Heart right ventricle (tissue), 16 donors: ENCODE data around the gene CCDC192. TPM values are rescaled to one million over a fixed set of nuclear protein-coding genes. Genes with fewer than 3 reads are reported as not detected.
"Not testable (repeated sequence)": the region's sequence is repeated elsewhere in the genome, so short reads cannot be mapped to it uniquely, and the experiment has no call there.

Source experiments
- ATAC-seq, 8 donors: fragments of 200-7000 bp; cut with Tn5 transposase; one replicate each; pipeline ENCODE4 v1.9.1; 2020; ENCODE audit warnings: mild to moderate bottlenecking in 8 of 8, moderate library complexity in 8 of 8, moderate number of reproducible peaks in 1 of 8
- DNase-seq, 2 donors: peaks; one replicate each; pipeline ENCODE4 v3.0.0-alpha.2; 2020
- H3K27ac ChIP-seq, 10 donors: fragments of 200-600 bp; sonication (generic) in 2 of 10; one replicate each; pipeline versions ENCODE4 v1.5.0 to v1.8.0; 2020 to 2022; ENCODE audit warnings: mild to moderate bottlenecking in 3 of 10
- H3K27me3 ChIP-seq, 7 donors: fragments of 200-600 bp; one replicate each; pipeline ENCODE4 v1.8.0; 2021 to 2022; ENCODE audit warnings: mild to moderate bottlenecking in 2 of 7
- H3K36me3 ChIP-seq, 9 donors: fragments of 200-600 bp; sonication (generic) in 1 of 9; one replicate each; pipeline versions ENCODE4 v1.5.0 to v1.8.0; 2020 to 2022; ENCODE audit warnings: mild to moderate bottlenecking in 2 of 9
- H3K4me1 ChIP-seq, 9 donors: fragments of 200-600 bp; sonication (generic) in 1 of 9; one replicate each; pipeline versions ENCODE4 v1.5.0 to v1.8.0; 2020 to 2022; ENCODE audit warnings: mild to moderate bottlenecking in 4 of 9
- H3K4me3 ChIP-seq, 10 donors: fragments of 200-600 bp; sonication (generic) in 2 of 10; one replicate each; pipeline versions ENCODE4 v1.5.0 to v1.8.0; 2020 to 2022; ENCODE audit warnings: mild to moderate bottlenecking in 7 of 10, moderate library complexity in 2 of 10
- H3K9me3 ChIP-seq, 11 donors: fragments of 200-600 bp in 10 of 11; sonication (generic) in 2 of 11; one replicate each; pipeline versions ENCODE4 v1.5.0 to v1.8.0; 2013 to 2022; ENCODE audit warnings: mild to moderate bottlenecking in 2 of 11, control low read depth in 1 of 11, moderate library complexity in 1 of 11
- WGBS, 2 donors: extraction: QIAGEN DNeasy Blood & Tissue Kit; methylation state at CpG; one replicate each; pipeline ENCODE4 v1.1.7; 2013; ENCODE audit warnings: inconsistent platforms in 1 of 2; 5-methylcytosine and 5-hydroxymethylcytosine counted together
- intact Hi-C, 10 donors: fragments of 100-400 bp; cut with DNase I; formaldehyde crosslinking; loops; one replicate each; pipeline versions ENCODE4 v1.11.1 to v1.14.2; 2022
- polyA plus RNA-seq, 2 donors: library from polyadenylated mRNA; stranded (reverse); fragments of 200-250 nt; gene quantifications; one replicate each; pipeline ENCODE4 v1.2.3, GENCODE V29; 2013
- total RNA-seq, 10 donors: library from RNA; stranded (reverse); fragmentation: NEBNext Ultra II Directional in 3 of 10; extraction: Animal tissue kit (Norgen Biotek cat#: 25700) in 3 of 10; gene quantifications; one replicate each; pipeline versions ENCODE4 v1.2.1 to v1.2.4, GENCODE V29; 2021 to 2023
- TF ChIP-seq, protein P1 (sequence below), 9 donors: fragments of 200-600 bp; sonication (generic) in 2 of 9; IDR thresholded peaks; one replicate each; pipeline versions ENCODE4 v1.5.0 to v1.8.0; 2021 to 2022; ENCODE audit warnings: antibody characterized with exemption in 9 of 9, mild to moderate bottlenecking in 5 of 9, moderate library complexity in 1 of 9
- donor health status: Arrhythmogenic right ventricular cardiomyopathy.
- donor health status: ischemic (EF 13 %, LVEDD 7.1; RV severe dilation, severe dysfunction).
- donor health status: healthy with polysubstance abuse.
- donor health status: DM: no; HTN: yes; CAD: no.
- donor health status: DM: no; HTN: no; CAD: no.
- donor health status: ischemic (EF 25% LVEDD 6.9; RV normal size, moderate dysfunction).
- donor health status: ischemic (EF 25% LVEDD 5.7; RV mildly dilated, moderate dysfunction).
- donor health status: healthy.
- donor health status: DM: yes; HTN: yes; CAD: no.
- donor health status: Ischemic cardiomyopathy.
- donor health status: ischemic (EF 35%, LVEDD 5.7; RV mildly dilated, moderate dysfunction).
- donor health status: nonischemic (EF 11% LVEDD 7.7; RV severe dilation, severe dysfunction).
- donor health status: DM: yes; HTN: yes; CAD: no.
- donor health status: PGD.
- donor health status: ischemic (EF 29% LVEDD 5.4; RV normal size, mild dysfunction).
- donor health status: nonischemic (EF 23%, LVEDD 6.1; RV moderate dilation, normal function).

The CCDC192 gene
- total and polyA plus RNA-seq, 12 donors: 0.13 to 0.76 (median 0.33) TPM; not detected in 8

DNA sequence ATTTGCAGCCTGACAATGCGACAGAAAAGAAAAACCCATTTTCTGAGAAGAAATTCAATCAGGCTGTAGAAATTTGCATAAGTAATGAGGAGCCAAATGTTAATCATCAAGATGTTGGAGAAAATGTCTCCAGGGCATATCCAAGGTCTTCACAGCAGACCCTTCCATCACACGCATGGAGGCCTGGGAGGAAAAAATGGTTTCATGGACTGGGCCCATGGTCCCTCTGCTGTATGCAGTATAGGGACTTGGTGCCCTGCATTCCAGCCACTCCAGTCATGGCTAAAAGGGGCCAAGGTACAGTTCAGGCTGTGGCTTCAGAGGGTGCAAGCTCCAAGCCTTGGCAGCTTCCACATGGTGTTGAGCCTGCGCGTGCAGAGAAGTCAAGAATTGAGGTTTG lies 73.3 kb downstream of the CCDC192 start:
- H3K27ac ChIP-seq: no peak overlapping the region
- no peak for ATAC-seq
- H3K4me3 ChIP-seq: no peak overlapping the region
- WGBS, 2 donors: 96 to 99% methylated on average over 4 of the region's 4 CpGs
- peaks cover 0 to 30% (median 8%) of the 10 kb centered on the region in 11 donors for H3K9me3 ChIP-seq
- no peak for DNase-seq
- no peaks in the 10 kb centered on the region for H3K27me3 ChIP-seq
- no peaks in the 10 kb centered on the region for H3K4me1 ChIP-seq
- intact Hi-C loops: no loop called here
- TF ChIP-seq, protein P1, sequence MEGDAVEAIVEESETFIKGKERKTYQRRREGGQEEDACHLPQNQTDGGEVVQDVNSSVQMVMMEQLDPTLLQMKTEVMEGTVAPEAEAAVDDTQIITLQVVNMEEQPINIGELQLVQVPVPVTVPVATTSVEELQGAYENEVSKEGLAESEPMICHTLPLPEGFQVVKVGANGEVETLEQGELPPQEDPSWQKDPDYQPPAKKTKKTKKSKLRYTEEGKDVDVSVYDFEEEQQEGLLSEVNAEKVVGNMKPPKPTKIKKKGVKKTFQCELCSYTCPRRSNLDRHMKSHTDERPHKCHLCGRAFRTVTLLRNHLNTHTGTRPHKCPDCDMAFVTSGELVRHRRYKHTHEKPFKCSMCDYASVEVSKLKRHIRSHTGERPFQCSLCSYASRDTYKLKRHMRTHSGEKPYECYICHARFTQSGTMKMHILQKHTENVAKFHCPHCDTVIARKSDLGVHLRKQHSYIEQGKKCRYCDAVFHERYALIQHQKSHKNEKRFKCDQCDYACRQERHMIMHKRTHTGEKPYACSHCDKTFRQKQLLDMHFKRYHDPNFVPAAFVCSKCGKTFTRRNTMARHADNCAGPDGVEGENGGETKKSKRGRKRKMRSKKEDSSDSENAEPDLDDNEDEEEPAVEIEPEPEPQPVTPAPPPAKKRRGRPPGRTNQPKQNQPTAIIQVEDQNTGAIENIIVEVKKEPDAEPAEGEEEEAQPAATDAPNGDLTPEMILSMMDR (IDR thresholded peaks at IDR 0.05): no peak
- no peaks in the 10 kb centered on the region for H3K36me3 ChIP-seq

DNA sequence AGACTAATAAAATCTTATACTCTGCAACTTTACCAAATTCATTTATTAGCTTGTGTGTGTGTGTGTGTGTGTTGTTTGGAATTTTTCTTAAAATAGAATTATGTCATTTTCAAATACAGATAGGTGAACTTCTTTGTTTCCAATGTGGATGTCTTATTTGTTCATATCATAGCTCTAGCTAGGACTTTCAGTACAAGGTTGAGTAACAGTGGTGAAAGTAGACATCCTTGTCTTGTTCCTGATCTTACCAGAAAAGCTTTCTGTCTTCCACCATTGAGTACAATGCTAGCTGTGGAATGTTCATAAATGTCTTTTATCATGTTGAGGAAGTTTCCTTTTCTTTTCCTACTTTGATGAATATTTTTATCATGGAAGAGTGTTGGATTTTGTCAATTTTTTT lies 74.8 kb downstream of the CCDC192 start:
- no peaks in the 10 kb centered on the region for H3K36me3 ChIP-seq
- ATAC-seq: no peak
- no peak for DNase-seq
- no peak overlapping the region for H3K4me3 ChIP-seq
- peaks cover 0 to 30% (median 8%) of the 10 kb centered on the region in 11 donors for H3K9me3 ChIP-seq
- TF ChIP-seq, protein P1 (IDR thresholded peaks at IDR 0.05): no peak
- H3K27me3 ChIP-seq: no peaks in the 10 kb centered on the region
- intact Hi-C loops: no loop called here
- H3K4me1 ChIP-seq: no peaks in the 10 kb centered on the region
- no peak overlapping the region for H3K27ac ChIP-seq

DNA sequence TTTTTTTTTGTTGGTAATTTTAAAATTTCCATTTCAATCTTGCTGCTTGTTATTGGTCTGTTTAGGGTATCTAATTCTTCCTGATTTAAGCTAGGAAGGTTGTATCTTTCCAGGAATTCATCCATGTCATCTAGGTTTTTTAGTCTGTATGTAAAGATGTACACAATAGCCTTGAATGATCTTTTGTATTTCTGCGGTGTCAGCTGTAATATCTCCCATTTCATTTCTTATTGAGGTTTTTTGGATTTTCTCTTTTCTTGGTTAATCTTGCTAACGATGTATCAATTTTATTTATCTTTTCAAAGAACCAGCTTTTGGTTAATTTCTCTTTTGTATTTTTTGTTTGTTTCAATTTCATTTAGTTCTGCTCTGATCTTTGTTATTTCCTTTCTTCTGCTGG lies 79.3 kb downstream of the CCDC192 start:
- H3K27ac ChIP-seq, H3K27me3 ChIP-seq, intact Hi-C loops, H3K4me1 ChIP-seq, DNase-seq, H3K36me3 ChIP-seq, ATAC-seq, H3K4me3 ChIP-seq: not testable (repeated sequence)
- H3K9me3 ChIP-seq: peaks cover 0 to 28% (median 8%) of the 10 kb centered on the region in 11 donors
- 95% methylated on average over 2 of the region's 2 CpGs for WGBS, 2 donors

DNA sequence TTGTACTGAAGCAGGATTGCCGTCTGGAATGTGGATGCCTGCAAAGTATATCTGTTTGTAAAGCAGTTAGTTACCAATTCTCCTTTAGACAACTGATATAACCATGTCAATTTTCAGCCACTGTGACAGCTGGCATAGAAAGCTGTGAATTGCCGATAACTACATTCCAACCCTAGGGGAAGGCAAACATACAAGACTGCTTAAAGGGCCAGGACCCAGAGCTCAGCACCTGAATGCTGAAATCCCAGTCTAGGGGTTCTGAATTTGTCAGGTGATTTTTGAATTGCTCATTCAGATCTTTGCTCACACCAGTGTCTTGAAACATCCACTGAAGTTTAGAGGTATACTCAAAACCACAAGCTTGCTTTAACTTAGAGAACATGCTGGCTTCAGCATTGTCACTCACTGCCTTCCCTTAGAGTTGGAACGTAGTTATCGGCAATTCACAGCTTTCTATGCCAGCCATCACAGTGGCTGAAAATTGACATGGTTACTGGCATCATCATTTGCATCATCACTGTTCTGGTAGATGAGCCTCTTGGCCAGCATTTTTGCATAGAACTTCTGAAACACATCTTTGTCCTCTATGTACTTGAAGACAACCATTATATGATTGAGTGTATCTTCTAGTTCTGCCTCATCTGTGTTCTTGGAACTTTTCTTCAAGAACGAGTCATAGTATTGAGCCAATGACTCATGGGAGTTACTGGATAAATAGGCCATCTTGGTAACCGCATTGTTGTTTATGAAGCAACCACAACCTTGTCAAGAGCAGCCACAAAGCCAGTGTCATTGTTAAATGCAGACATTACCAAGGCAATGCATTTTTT lies 82.1 kb downstream of the CCDC192 start:
- Histone ChIP-seq H3K4me3 (no peak overlapping the region), H3K9me3 (peaks cover 0 to 23% (median 0%) of the 10 kb centered on the region in 11 donors), H3K27ac (peak overlapping the region in 3 of 10 donors; percentile 31 to 69 (median 32)), H3K4me1 (peaks cover 0 to 3% (median 0%) of the 10 kb centered on the region in 9 donors), H3K27me3 (no peaks in the 10 kb centered on the region), H3K36me3 (no peaks in the 10 kb centered on the region)
- no peak for DNase-seq
- TF ChIP-seq, protein P1 (IDR thresholded peaks at IDR 0.05): no peak
- WGBS, 2 donors: 54 to 59% methylated on average over 6 of the region's 6 CpGs
- ATAC-seq: peak in 6 of 8 donors; percentile 33 to 89 (median 46)
- intact Hi-C loops: no loop called here

DNA sequence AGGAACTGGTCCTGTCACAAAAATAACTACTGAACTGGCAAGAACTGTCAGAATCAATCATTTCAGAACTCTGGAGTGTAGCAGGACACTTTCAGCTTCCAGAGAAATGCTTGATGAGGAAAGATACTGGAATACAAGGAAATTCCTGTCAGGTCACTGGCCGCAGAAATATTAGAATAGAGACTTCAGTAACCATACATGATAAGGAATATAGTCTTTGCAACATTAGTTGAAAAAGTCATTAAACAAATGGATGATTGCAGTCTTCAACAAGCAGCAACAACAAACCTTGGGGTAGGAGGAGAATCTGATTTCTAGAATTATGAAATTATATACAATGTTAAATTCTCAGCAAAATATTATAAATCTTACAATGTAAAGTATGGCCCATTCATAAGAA lies 88.2 kb downstream of the CCDC192 start:
- ATAC-seq: no peak
- H3K9me3 ChIP-seq: peaks cover 0 to 37% (median 16%) of the 10 kb centered on the region in 11 donors
- intact Hi-C loops: no loop called here
- DNase-seq: no peak
- no peaks in the 10 kb centered on the region for H3K4me1 ChIP-seq
- H3K4me3 ChIP-seq: no peak overlapping the region
- no peak overlapping the region for H3K27ac ChIP-seq
- 94 to 97% methylated on average over 1 of the region's 1 CpG for WGBS, 2 donors
- no peaks in the 10 kb centered on the region for H3K36me3 ChIP-seq
- TF ChIP-seq, protein P1 (IDR thresholded peaks at IDR 0.05): no peak
- H3K27me3 ChIP-seq: no peaks in the 10 kb centered on the region

DNA sequence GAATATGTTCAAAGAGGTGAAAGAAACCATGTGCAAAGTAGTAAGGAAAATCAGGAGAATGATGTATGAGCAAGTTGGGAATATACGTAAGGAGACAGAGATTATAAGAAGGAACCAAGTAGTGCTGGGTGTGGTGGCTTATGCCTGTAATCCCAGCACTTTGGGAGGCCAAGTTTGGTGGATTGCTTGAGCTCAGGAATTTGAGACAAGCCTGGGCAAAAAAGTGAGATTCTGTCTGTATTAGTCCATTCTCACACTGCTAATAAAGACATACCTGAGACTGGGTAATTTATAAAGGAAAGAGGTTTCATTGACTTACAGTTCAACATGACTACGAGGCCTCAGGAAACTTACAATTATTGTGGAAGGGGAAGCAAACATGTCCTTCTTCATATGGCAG lies 88.7 kb downstream of the CCDC192 start:
- ATAC-seq, H3K4me1 ChIP-seq, DNase-seq, H3K4me3 ChIP-seq, H3K27ac ChIP-seq, H3K27me3 ChIP-seq, intact Hi-C loops, H3K36me3 ChIP-seq: not testable (repeated sequence)
- 87 to 88% methylated on average over 2 of the region's 2 CpGs for WGBS, 2 donors
- peaks cover 0 to 37% (median 16%) of the 10 kb centered on the region in 11 donors for H3K9me3 ChIP-seq
